Loucy (cell line): ENCODE results near the gene GSE1.

Experiments
- H2AFZ ChIP-seq: fragments of 200-600 bp; sonication (generic); 2 replicates; pipeline ENCODE4 v1.6.0; 2016; ENCODE audit warnings: antibody characterized with exemption, mild to moderate bottlenecking, low read length, moderate library complexity
- H3F3A ChIP-seq: fragments of 200-600 bp; 2 replicates; pipeline ENCODE4 v1.6.0; 2016; ENCODE audit warnings: antibody characterized with exemption, low read depth, mild to moderate bottlenecking
- H3K27me3 ChIP-seq: fragments of 200-600 bp; sonication (generic); 2 replicates; pipeline ENCODE4 v1.6.1; 2014; ENCODE audit warnings: low read length, mild to moderate bottlenecking; ENCODE audit not compliant: insufficient read depth, poor library complexity, severe bottlenecking
- H3K36me3 ChIP-seq: fragments of 200-600 bp; sonication (generic); 2 replicates; pipeline ENCODE4 v1.6.1; 2016; ENCODE audit warnings: low read length; ENCODE audit not compliant: insufficient read depth
- H3K4me1 ChIP-seq: fragments of 200-600 bp; sonication (generic); 2 replicates; pipeline ENCODE4 v1.5.1; 2014; ENCODE audit warnings: low read length, mild to moderate bottlenecking; ENCODE audit not compliant: insufficient read depth, poor library complexity, severe bottlenecking
- H3K4me2 ChIP-seq: fragments of 200-600 bp; sonication (generic); 2 replicates; pipeline ENCODE4 v1.6.0; 2014; ENCODE audit warnings: antibody characterized with exemption, low read length, low read depth, mild to moderate bottlenecking; ENCODE audit not compliant: poor library complexity, severe bottlenecking
- H3K4me3 ChIP-seq: fragments of 200-600 bp; sonication (generic); 2 replicates; pipeline ENCODE4 v1.5.1; 2014; ENCODE audit warnings: low read length, mild to moderate bottlenecking, mixed read lengths; ENCODE audit not compliant: poor library complexity, severe bottlenecking
- H3K79me2 ChIP-seq: fragments of 200-600 bp; sonication (generic); 2 replicates; pipeline ENCODE4 v1.6.1; 2014; ENCODE audit warnings: low read length; ENCODE audit not compliant: insufficient read depth
- H3K9ac ChIP-seq: fragments of 200-600 bp; sonication (generic); 2 replicates; pipeline ENCODE4 v1.6.0; 2014; ENCODE audit warnings: mild to moderate bottlenecking, low read depth, low read length, moderate library complexity; ENCODE audit not compliant: poor library complexity, severe bottlenecking
- H3K9me2 ChIP-seq: fragments of 200-600 bp; sonication (generic); replicated peaks from 2 replicates; pipeline ENCODE4 v1.6.1; 2016; ENCODE audit warnings: low read depth, low read length, mixed read lengths
- H3K9me3 ChIP-seq: fragments of 200-600 bp; sonication (generic); 2 replicates; pipeline ENCODE4 v1.6.1; 2014; ENCODE audit warnings: mild to moderate bottlenecking, antibody characterized with exemption, low read length, low read depth; ENCODE audit not compliant: insufficient read depth
- H4K20me1 ChIP-seq: fragments of 200-600 bp; sonication (generic); 2 replicates; pipeline ENCODE4 v1.6.0; 2014; ENCODE audit warnings: antibody characterized with exemption, low read length, mild to moderate bottlenecking; ENCODE audit not compliant: insufficient read depth, poor library complexity, severe bottlenecking
- CTCF ChIP-seq: fragments of 200-600 bp; sonication (generic); conservative IDR thresholded peaks from 2 replicates; pipeline ENCODE4 v1.5.1; 2014; ENCODE audit warnings: mild to moderate bottlenecking, antibody characterized with exemption, low read length
- EZH2phosphoT487 ChIP-seq: fragments of 200-600 bp; IDR thresholded peaks from 2 replicates; pipeline ENCODE4 v1.6.1; 2018; ENCODE audit warnings: antibody characterized with exemption, mild to moderate bottlenecking, moderate library complexity, borderline replicate concordance

Gene GSE1

GRCh38 chr16:85655216-85656129 lies 42.4 kb downstream of the GSE1 start:
- Histone ChIP-seq H3K4me2 (no peak overlapping the region), H3K4me3 (no peak overlapping the region), H3K9ac (no peak overlapping the region), H3K27me3 (no peaks in the 10 kb centered on the region), H3F3A (peaks cover 10% of the 10 kb centered on the region; the same call in 1 of the 2 replicates), H3K9me2 (no peaks in the 10 kb centered on the region), H2AFZ (no peak overlapping the region), H3K9me3 (no peaks in the 10 kb centered on the region), H3K36me3 (peaks cover 83% of the 10 kb centered on the region), H3K79me2 (peaks cover 15% of the 10 kb centered on the region; the same call in 1 of the 2 replicates), H3K4me1 (no peaks in the 10 kb centered on the region), H4K20me1 (peaks cover 68% of the 10 kb centered on the region)
- no peak for TF ChIP-seq EZH2phosphoT487
- no peak for TF ChIP-seq CTCF

DNA sequence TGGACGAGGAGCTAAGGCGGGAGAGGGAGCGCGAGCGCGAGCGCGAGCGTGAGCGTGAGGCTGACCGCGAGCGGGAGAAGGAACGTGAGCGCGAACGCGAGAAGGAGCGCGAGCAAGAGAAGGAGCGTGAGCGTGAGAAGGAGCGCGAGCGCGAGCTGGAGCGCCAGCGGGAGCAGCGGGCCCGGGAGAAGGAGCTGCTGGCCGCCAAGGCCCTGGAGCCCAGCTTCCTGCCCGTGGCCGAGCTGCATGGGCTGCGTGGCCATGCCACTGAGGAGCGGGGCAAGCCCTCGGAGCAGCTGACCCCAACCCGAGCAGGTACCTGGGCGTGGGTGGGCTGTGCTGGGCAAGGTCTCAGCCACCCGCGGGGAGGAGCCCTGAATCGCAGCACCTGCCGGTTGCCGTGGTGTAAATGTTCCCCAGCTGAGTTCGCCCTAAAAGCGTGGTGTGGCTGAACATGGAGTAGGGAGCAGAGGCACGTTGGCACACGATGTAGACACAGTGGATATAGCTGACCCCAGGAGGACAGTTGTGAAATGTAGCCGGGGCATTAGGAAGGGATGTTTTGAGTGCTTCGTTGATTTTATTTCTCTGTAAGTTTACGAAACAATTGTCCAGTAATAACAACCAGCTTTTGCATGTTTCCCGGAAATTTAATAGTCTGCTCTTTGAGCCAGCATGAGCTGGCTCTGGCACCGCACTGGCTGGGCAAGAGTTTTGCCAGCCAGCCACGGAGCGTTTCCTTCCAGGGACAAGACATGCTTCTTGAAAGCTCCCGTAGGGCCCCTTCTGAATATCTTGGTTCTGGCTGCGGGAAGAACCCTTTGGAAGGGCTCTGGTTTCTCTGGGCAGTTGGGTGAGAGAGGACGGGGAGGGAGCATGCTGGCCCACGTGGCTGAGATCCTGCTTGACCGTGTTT lies 43.5 kb downstream of the GSE1 start:
- peaks cover 62% of the 10 kb centered on the region for H4K20me1 ChIP-seq
- peaks cover 90% of the 10 kb centered on the region for H3K36me3 ChIP-seq
- peaks cover 15% of the 10 kb centered on the region; the same call in 1 of the 2 replicates for H3K79me2 ChIP-seq

More for the DNA sequence above, 43.5 kb downstream of the GSE1 start:
- TF ChIP-seq CTCF (no peak), EZH2phosphoT487 (no peak)
- Histone ChIP-seq H2AFZ (no peak overlapping the region), H3K4me1 (no peaks in the 10 kb centered on the region), H3K4me3 (no peak overlapping the region), H3K4me2 (no peak overlapping the region), H3K9me2 (no peaks in the 10 kb centered on the region), H3K9me3 (no peaks in the 10 kb centered on the region), H3K27me3 (no peaks in the 10 kb centered on the region), H3K9ac (no peak overlapping the region), H3F3A (peaks cover 10% of the 10 kb centered on the region; the same call in 1 of the 2 replicates)
